Activated T-helper 1 cell treated with anti-CD3 and anti-CD28 coated beads, Interleukin-2, amount 50 U/mL, for 16 hours (primary cell): Measurements from ENCODE around the gene ESYT2.
A peak's percentile ranks its signal among the peaks of the same experiment; 100 is the strongest.
"Not testable (repeated sequence)": the region's sequence is repeated elsewhere in the genome, so short reads cannot be mapped to it uniquely, and the experiment has no call there.

Experiments used
- DNase-seq, 2 donors: peaks; one replicate each; pipeline ENCODE4 v3.0.0-alpha.2; 2020; ENCODE audit warnings: low read depth in 1 of 2, low spot score in 1 of 2

The ESYT2 gene, protein sequence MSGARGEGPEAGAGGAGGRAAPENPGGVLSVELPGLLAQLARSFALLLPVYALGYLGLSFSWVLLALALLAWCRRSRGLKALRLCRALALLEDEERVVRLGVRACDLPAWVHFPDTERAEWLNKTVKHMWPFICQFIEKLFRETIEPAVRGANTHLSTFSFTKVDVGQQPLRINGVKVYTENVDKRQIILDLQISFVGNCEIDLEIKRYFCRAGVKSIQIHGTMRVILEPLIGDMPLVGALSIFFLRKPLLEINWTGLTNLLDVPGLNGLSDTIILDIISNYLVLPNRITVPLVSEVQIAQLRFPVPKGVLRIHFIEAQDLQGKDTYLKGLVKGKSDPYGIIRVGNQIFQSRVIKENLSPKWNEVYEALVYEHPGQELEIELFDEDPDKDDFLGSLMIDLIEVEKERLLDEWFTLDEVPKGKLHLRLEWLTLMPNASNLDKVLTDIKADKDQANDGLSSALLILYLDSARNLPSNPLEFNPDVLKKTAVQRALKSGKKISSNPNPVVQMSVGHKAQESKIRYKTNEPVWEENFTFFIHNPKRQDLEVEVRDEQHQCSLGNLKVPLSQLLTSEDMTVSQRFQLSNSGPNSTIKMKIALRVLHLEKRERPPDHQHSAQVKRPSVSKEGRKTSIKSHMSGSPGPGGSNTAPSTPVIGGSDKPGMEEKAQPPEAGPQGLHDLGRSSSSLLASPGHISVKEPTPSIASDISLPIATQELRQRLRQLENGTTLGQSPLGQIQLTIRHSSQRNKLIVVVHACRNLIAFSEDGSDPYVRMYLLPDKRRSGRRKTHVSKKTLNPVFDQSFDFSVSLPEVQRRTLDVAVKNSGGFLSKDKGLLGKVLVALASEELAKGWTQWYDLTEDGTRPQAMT

DNA sequence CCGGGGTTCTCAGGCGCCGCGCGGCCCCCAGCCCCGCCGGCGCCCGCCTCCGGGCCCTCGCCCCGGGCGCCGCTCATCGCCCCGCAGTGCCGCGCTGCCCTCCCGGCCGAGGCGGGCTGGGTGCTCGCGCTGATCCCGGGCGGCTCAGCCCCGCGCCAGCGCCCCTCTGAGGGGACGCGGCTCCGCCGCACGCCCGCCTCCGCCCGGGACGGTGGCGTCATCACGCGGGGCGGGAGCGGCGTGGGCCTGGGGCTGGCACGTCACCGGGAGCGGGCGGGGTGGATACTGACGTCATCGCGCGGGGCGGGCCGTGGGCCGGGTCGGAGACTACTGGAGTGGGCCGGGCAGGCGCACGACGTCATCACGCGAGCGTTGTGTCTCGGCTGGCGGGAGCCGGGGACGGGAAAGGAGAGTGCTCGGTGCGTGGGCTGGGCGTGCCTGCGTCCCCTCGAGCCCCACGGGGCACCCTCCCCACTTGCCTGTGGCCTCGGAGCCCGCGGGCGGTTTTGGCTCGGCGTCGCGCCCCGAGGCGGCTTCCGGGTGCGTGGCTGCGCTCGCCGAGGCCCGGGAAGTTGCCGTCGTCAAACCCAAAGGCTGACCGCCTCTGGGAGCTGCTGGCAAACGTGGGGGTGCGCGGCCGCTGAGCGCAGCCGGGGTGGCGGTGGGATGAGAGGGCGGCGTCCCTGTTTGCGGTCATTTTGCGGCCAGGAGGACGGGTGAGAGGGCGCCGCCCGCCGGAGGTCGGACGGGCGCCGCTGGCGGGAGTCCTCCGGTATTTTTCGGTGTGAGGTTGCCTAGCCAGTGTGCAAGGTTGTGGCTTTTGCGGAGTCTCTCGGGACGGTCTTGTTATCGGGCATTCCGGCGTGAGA, at the start of gene ESYT2:
TSS of gene ESYT2 (minus strand) at position 168 of the 869 bp plus-strand sequence. CDS start at position 77, 91 bp downstream.
- peak; percentile 100 for DNase-seq

- not testable (repeated sequence) for DNase-seq
These were observed 49.1 kb upstream of the ESYT2 start for GRCh38 chr7:158878151-158879079.

DNA sequence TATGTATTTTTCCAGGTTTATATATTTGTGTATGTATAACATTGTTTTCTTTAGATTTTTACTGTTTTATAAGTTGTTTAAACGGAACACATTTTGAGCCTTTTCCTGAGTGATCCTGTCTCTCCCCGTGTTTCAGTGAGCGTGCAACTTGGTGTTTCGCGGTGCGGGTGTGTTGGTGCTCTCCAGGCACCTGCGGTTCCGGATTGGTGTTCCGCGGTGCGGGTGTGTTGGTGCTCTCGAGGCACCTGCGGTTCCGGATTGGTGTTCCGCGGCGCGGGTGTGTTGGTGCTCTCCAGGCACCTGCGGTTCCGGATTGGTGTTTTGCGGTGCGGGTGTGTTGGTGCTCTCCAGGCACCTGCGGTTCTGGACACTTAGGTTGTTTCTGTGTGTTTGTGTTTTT, 47.7 kb upstream of the ESYT2 start:
- DNase-seq, result no peak

DNA sequence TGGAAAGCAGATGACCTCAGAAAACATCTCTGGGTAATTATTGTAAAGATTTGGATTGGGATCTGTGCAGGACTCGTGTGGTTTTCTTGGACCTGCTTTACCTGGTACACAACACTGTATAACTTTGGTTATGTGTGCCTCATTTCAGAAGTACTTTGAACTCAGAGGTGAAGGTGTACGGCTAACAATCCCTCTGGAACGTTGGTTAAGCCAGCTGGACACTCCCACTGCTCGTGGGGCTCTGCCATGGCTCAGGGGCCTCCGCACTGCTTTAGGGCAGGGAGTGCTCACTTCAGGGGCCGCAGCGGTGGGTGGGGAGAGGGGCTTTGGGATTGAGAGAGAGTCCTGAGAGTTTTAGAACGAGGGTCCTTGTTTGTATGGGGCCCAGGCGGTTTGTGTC, 40.6 kb upstream of the ESYT2 start:
- DNase-seq, result no peak

- DNase-seq, result no peak
These were observed 39.6 kb upstream of the ESYT2 start for GRCh38 chr7:158868764-158869410.

GRCh38 chr7:158867214-158867984, 38.1 kb upstream of the ESYT2 start:
- no peak for DNase-seq

DNA sequence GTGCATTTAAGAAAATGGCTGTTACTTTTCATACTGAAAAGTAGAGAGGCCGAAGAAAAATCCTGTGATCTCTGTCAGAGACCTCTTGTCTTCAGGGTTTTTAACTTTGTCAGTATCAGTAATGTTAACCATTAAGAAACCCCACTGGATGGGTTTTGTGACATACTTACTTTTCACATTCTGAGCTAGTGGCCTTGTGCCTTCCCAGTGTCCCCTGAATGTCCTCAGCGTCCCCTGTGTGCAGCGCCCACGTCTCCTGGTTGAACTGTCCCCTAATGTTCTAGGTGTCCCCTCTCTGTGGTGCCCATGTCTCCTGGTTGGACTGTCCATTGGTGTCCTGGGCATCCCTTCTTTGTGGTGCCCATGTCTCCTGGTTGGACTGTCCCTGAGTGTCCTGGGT, 36.7 kb upstream of the ESYT2 start:
- no peak for DNase-seq

DNA sequence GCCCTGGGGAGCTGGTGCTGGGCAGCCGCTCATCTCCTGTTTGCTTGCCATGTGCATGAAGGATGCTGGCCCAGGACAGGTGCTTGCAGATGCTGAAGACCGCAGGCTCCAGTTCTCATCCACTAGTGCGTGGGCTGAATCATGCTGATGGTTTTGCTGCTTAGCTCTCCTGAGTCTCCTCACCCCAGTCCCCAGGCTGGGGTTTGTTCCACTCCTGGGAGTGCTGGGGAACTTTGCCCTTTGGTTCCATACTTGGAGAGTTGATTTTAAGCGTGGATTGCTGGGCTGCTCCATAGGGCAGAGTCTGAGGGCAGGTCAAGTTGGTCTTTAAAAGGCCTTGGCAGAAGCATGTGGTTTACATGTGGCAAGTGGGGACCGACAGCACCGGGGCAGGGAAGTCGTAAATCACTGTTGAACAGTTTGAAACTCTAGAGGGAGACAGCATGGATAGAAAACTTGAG, 36.2 kb upstream of the ESYT2 start:
- no peak for DNase-seq

- no peak for DNase-seq
These were observed 35.5 kb upstream of the ESYT2 start for GRCh38 chr7:158864833-158865232.

DNA sequence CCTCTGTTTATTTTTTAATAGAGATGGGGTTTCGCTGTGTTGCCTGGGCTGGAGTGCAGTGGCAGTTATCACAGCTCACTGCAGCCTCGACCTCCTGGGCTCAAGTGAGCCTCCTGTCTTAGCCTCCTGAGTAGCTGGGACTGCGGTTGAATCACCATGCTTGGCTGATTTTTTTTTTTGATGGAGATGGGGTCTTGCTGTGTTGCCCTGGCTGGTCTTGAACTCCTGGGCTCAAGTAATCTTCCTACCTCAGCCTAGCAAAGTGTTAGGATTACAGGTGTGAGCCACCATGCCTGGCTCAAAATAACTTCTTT, 35.2 kb upstream of the ESYT2 start:
- DNase-seq, result no peak

GRCh38 chr7:158863611-158864506, 34.5 kb upstream of the ESYT2 start:
- DNase-seq, result peak in 1 of 2 donors; percentile 8

DNA sequence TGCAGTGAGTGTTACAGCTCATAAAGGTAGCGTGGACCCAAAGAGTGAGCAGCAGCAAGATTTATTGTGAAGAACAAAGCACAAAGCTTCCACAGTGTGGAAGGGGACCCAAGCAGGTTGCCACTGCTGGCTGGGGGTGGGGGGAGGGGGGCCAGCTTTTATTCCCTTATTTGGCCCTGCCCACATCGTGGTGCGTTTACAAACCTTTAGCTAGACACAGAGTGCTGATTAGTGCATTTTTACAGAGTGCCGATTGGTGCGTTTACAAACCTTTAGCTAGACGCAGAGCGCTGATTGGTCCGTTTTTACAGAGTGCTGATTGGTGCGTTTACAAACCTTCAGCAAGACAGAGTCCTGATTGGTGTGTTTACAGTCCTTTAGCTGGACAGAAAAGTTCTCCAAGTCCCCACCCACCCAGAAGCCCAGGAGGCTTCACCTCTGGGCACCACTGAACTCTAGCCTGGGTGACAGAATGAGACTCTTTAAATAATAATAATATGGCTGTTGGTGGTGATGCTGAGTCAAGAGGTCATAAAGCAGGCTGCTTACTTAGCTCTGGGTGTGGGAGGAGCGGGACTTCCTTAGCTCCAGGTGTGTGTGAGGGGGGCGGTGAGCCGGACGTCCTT, 33.8 kb upstream of the ESYT2 start:
- DNase-seq, result not testable (repeated sequence)

GRCh38 chr7:158861936-158862704, 32.8 kb upstream of the ESYT2 start:
- no peak for DNase-seq

DNA sequence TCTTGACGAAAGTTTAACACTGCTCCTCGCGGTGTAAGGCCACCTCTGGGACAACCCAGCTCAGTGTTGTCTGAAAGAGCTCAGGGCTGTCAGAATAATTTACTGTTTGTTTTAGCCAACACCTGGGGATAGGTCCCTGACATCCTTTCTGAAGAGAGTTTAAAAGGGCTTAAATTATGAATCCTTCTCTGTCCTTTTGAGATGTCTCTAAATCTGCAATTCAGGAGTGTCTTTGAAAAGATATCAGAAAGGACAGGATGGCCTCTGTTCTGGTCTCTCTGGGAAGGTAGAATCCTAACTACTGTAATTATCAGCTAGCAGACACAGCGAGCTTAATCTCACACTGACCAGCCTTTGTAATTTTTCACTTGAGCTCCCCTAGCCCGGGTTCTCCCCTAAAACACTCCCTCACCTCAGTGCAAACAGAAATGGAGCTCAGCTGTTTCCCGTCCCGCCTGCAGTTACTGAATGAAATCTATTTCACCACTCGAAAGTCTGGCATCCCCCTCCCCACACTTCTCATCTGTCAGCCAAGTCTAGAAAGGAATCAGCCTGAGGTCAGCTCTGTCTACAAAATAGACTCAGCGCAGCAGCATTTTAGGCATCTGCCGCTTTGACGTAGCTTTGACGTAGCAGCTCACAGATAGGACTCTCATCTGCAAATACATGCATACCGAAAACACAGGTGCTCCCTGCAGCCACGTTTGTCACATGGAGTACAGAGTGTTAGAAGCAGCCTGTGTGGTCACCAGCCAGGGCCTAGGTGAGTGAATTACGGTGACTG, 31.9 kb upstream of the ESYT2 start:
- DNase-seq, result no peak

- DNase-seq, result no peak
These were observed 31.1 kb upstream of the ESYT2 start for GRCh38 chr7:158860394-158860793.
